HG02798 (cell line): ENCODE measurements around the gene RSBN1.
"Not testable (repeated sequence)": the region's sequence is repeated elsewhere in the genome, so short reads cannot be mapped to it uniquely, and the experiment has no call there.

Experiments
- ATAC-seq: cut with Tn5 transposase; IDR thresholded peaks from one replicate; pipeline ENCODE4 v1.9.1; 2021; ENCODE audit warnings: mild to moderate bottlenecking; ENCODE audit not compliant: unreplicated experiment, poor library complexity

Gene RSBN1

GRCh38 chr1:113751114-113751513, 61.2 kb downstream of the RSBN1 start:
- no peak for ATAC-seq

- ATAC-seq: no peak
These were observed 62.9 kb downstream of the RSBN1 start for GRCh38 chr1:113749402-113749801.

- ATAC-seq: no peak
These were observed 64.9 kb downstream of the RSBN1 start for GRCh38 chr1:113747376-113747775.

GRCh38 chr1:113745425-113745824, 66.9 kb downstream of the RSBN1 start:
- no peak for ATAC-seq

GRCh38 chr1:113744114-113744513, 68.2 kb downstream of the RSBN1 start:
- no peak for ATAC-seq

- peak; percentile 68 for ATAC-seq
These were observed 69.8 kb downstream of the RSBN1 start for GRCh38 chr1:113742515-113742914.

- ATAC-seq: no peak
These were observed 77.8 kb downstream of the RSBN1 start for GRCh38 chr1:113734357-113735055.

GRCh38 chr1:113732802-113733201, 79.5 kb downstream of the RSBN1 start:
- no peak for ATAC-seq

GRCh38 chr1:113721010-113721409, 91.3 kb downstream of the RSBN1 start:
- ATAC-seq: no peak

- not testable (repeated sequence) for ATAC-seq
These were observed 93.7 kb downstream of the RSBN1 start for GRCh38 chr1:113718621-113719020.

- ATAC-seq: not testable (repeated sequence)
These were observed 94.8 kb downstream of the RSBN1 start for GRCh38 chr1:113717506-113717905.

GRCh38 chr1:113714606-113715269, 97.5 kb downstream of the RSBN1 start:
- no peak for ATAC-seq
